GM12875 (cell line): ENCODE results near the gene BCOR.

Experiments used
- H3K4me3 ChIP-seq: one replicate; pipeline ENCODE4 v1.5.1; 2011; ENCODE audit warnings: low read depth, low read length, control low read depth
- CTCF ChIP-seq: IDR thresholded peaks from 2 replicates; pipeline ENCODE4 v1.5.1; 2011; ENCODE audit warnings: low read depth, mild to moderate bottlenecking, control low read depth, inconsistent platforms, low read length, moderate library complexity, borderline replicate concordance; ENCODE audit not compliant: insufficient read depth

The BCOR gene

DNA sequence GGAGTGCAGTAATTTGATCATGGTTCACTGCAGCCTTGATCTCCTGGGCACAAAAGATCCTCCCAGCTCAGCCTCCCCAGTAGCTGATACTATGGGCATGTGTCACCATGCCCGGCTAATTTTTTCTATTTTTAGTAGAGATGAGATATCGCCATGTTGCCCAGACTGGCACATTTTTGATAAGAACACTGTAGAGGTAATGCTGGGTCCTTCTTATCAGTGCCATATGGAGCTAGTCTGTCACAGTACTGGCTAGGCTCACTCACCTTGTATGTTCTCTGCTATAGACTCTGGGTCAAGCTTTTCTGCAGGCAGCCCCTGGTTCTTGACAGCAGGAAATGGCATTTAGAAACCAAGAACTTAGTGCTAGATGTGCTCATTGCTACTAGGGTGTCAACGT is 53.9 kb downstream of the BCOR start:
- TF ChIP-seq CTCF, result no peak
- H3K4me3 ChIP-seq, result no peak overlapping the region

- no peak for TF ChIP-seq CTCF
Measured at GRCh38 chrX:40041915-40042314, 55.8 kb downstream of the BCOR start.

GRCh38 chrX:40040686-40041461 is 56.9 kb downstream of the BCOR start:
- H3K4me3 ChIP-seq, result no peak overlapping the region
- TF ChIP-seq CTCF, result no peak

More at GRCh38 chrX:40041915-40042314, 55.8 kb downstream of the BCOR start:
- no peak overlapping the region for H3K4me3 ChIP-seq

- no peak overlapping the region for H3K4me3 ChIP-seq
- no peak for TF ChIP-seq CTCF
Measured at GRCh38 chrX:40039887-40040286, 57.9 kb downstream of the BCOR start.

- no peak for TF ChIP-seq CTCF
- no peak overlapping the region for H3K4me3 ChIP-seq
Measured at GRCh38 chrX:40037367-40037766, 60.4 kb downstream of the BCOR start.

- H3K4me3 ChIP-seq, result no peak overlapping the region
- TF ChIP-seq CTCF, result no peak
Measured at GRCh38 chrX:40035726-40036125, 62.0 kb downstream of the BCOR start.

- no peak for TF ChIP-seq CTCF
- H3K4me3 ChIP-seq, result no peak overlapping the region
Measured at GRCh38 chrX:40031911-40032310, 65.8 kb downstream of the BCOR start.
